ENCODE results near the gene CSTPP1. TPM values are rescaled to one million over a fixed set of nuclear protein-coding genes. Genes with fewer than 3 reads are reported as not detected.

Gene CSTPP1
- polyA plus RNA-seq, 1 donor from 2014 or later, result 46.4 TPM

DNA sequence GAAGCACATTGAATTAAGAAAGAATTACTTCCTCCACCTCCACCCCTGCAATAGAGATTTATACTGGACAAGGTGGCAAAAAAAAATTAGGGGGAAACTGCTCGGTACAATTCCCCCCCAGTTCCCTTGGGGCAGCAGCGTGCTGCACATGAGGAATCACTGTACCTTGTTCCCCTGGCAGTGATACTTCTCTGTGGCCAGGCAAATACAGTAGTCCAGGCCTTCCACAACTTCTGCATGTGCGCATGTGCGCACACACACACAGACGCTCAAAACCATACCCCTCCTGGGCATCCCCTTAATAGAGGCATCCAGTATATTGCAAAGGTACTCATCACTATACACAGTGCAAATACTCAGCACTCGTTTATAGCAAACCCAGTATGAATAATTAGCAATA lies 171.2 kb downstream of the CSTPP1 start:
- Histone ChIP-seq H3K4me2 (ENCODE audit: low read length) (no peak overlapping the region), H3K36me3 (ENCODE audit: insufficient read depth, low read length) (no peaks in the 10 kb centered on the region), H3K79me2 (replicated peaks; ENCODE audit: insufficient read depth, low read length) (no peaks in the 10 kb centered on the region), H2AFZ (ENCODE audit: low read depth, low read length) (no peak overlapping the region), H3K27ac (ENCODE audit: low read length) (no peak overlapping the region), H3K27me3 (ENCODE audit: insufficient read depth, low read depth, low read length) (no peaks in the 10 kb centered on the region), H4K20me1 (ENCODE audit: insufficient read depth) (no peaks in the 10 kb centered on the region), H3F3A (ENCODE audit: insufficient read depth, low read length, poor library complexity, severe bottlenecking) (no peaks in the 10 kb centered on the region), H3K9me3 (ENCODE audit: low read length) (no peaks in the 10 kb centered on the region), H3K4me3 (ENCODE audit: low read length) (no peak overlapping the region), H3K9me2 (ENCODE audit: insufficient read depth, low read length) (no peaks in the 10 kb centered on the region), H3K9ac (ENCODE audit: low read length) (no peak overlapping the region)
- TF ChIP-seq POLR2AphosphoS5 (IDR thresholded peaks at IDR 0.05), result no peak
- no peak for TF ChIP-seq EP300 (conservative IDR thresholded peaks at IDR 0.05; ENCODE audit: poor library complexity, severe bottlenecking)
- no peak for TF ChIP-seq RAD21 (conservative IDR thresholded peaks at IDR 0.05)
- TF ChIP-seq REST (IDR thresholded peaks at IDR 0.05; ENCODE audit: borderline replicate concordance), result no peak
- no peak for TF ChIP-seq EZH2 (IDR thresholded peaks at IDR 0.05; ENCODE audit: borderline replicate concordance, insufficient read depth, low read length, poor library complexity, severe bottlenecking)
- TF ChIP-seq TAF1 (IDR thresholded peaks at IDR 0.05; ENCODE audit: low read depth), result no peak
- no peak for TF ChIP-seq CTCF (IDR thresholded peaks at IDR 0.05; ENCODE audit: poor library complexity, severe bottlenecking)
- TF ChIP-seq SMC3 (conservative IDR thresholded peaks at IDR 0.05; ENCODE audit: poor library complexity), result no peak
- no peak for TF ChIP-seq MXI1 (conservative IDR thresholded peaks at IDR 0.05; ENCODE audit: poor library complexity, severe bottlenecking)

DNA sequence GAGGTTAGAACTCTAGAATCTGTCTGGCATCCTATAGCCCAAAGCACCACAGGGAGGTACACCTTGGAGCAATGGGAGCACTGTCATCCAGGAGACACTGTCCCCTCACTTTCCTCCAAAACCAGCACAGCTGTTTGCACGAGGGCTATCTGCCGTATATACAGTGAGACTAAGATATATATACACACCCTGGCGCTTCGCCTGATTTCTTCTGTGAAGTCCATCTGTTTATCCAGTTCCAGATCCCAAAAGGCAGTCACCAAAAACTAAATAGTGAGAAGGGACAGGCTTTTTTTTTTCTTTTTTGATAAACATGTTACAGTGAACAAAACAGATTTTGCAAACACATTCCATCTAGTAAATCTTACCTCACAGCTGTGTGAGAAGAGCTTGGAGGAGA lies 171.7 kb downstream of the CSTPP1 start:
- H3K4me3 ChIP-seq (ENCODE audit: low read length), result no peak overlapping the region
- H3K9me2 ChIP-seq (ENCODE audit: insufficient read depth, low read length), result no peaks in the 10 kb centered on the region
- no peaks in the 10 kb centered on the region for H3K9me3 ChIP-seq (ENCODE audit: low read length)
- H3K27me3 ChIP-seq (ENCODE audit: insufficient read depth, low read depth, low read length), result no peaks in the 10 kb centered on the region
- H3K4me2 ChIP-seq (ENCODE audit: low read length), result no peak overlapping the region
- H2AFZ ChIP-seq (ENCODE audit: low read depth, low read length), result no peak overlapping the region
- H4K20me1 ChIP-seq (ENCODE audit: insufficient read depth), result no peaks in the 10 kb centered on the region
- H3K79me2 ChIP-seq (replicated peaks; ENCODE audit: insufficient read depth, low read length), result no peaks in the 10 kb centered on the region
- no peak overlapping the region for H3K9ac ChIP-seq (ENCODE audit: low read length)
- no peaks in the 10 kb centered on the region for H3F3A ChIP-seq (ENCODE audit: insufficient read depth, low read length, poor library complexity, severe bottlenecking)
- TF ChIP-seq RAD21 (conservative IDR thresholded peaks at IDR 0.05), result no peak
- no peak for TF ChIP-seq SMC3 (conservative IDR thresholded peaks at IDR 0.05; ENCODE audit: poor library complexity)
- TF ChIP-seq EP300 (conservative IDR thresholded peaks at IDR 0.05; ENCODE audit: poor library complexity, severe bottlenecking), result no peak
- no peak for TF ChIP-seq CTCF (IDR thresholded peaks at IDR 0.05; ENCODE audit: poor library complexity, severe bottlenecking)
- no peak for TF ChIP-seq REST (IDR thresholded peaks at IDR 0.05; ENCODE audit: borderline replicate concordance)
- TF ChIP-seq TAF1 (IDR thresholded peaks at IDR 0.05; ENCODE audit: low read depth), result no peak
- TF ChIP-seq POLR2AphosphoS5 (IDR thresholded peaks at IDR 0.05), result no peak
- no peak for TF ChIP-seq EZH2 (IDR thresholded peaks at IDR 0.05; ENCODE audit: borderline replicate concordance, insufficient read depth, low read length, poor library complexity, severe bottlenecking)
- TF ChIP-seq MXI1 (conservative IDR thresholded peaks at IDR 0.05; ENCODE audit: poor library complexity, severe bottlenecking), result no peak
- H3K36me3 ChIP-seq (ENCODE audit: insufficient read depth, low read length), result no peaks in the 10 kb centered on the region
- no peak overlapping the region for H3K27ac ChIP-seq (ENCODE audit: low read length)
